Fibroblast of skin of abdomen (primary cell): ENCODE data around the gene CARD14.
"Not testable (repeated sequence)": the region's sequence is repeated elsewhere in the genome, so short reads cannot be mapped to it uniquely, and the experiment has no call there.

Experiments
- DNase-seq: peaks from one replicate; pipeline ENCODE4 v3.0.0-alpha.2; 2013

CARD14 gene

GRCh38 chr17:80254396-80255251 lies 84.8 kb downstream of the CARD14 start:
- DNase-seq, result peak; percentile 91

DNA sequence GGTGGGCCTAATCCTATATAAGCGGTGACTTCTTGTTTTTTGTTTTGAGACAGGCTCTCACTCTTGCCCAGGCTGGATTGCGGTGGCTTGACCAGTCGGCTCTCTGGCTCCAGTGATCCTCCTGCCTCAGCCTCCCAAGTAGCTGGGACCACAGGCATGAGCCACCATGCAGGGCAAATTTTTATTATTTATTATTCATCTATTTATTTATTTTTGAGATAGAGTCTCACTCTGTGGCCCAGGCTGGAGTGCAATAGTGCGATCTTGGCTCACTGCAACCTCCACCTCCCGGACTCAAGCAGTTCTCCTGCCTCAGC lies 86.2 kb downstream of the CARD14 start:
- no peak for DNase-seq

GRCh38 chr17:80257716-80258213 lies 87.9 kb downstream of the CARD14 start:
- no peak for DNase-seq

DNA sequence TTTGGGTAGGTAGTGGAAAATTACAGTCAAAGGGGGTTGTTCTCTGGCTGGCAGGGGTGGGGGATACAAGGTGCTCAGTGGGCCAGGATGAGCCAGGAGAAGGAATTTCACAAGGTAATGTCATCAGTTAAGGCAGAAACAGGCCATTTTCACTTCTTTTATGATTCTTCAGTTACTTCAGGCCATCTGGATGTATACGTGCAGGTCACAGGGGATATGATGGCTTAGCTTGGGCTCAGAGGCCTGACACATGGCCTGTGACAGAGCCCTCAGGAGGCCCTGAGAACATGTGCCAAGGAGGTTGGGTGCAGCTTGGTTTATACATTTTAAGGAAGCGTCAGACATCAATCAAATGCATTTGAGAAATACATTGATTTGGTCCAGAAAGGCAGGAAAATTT lies 88.5 kb downstream of the CARD14 start:
- DNase-seq, result not testable (repeated sequence)
